ENCODE data around the gene ARHGEF19.

The ARHGEF19 gene

GRCh38 chr1:16176653-16177052 is 35.8 kb downstream of the ARHGEF19 start:
- peaks cover 10% of the 10 kb centered on the region for H3K4me1 ChIP-seq (ENCODE audit: control insufficient read depth, insufficient read depth, low read length)
- H3K27ac ChIP-seq (ENCODE audit: extremely low read depth, low read depth, low read length): peak overlapping the region; percentile 85
- no peaks in the 10 kb centered on the region for H3K36me3 ChIP-seq (ENCODE audit: control insufficient read depth in 2 of 2, insufficient read depth in 1 of 2, low read length in 2 of 2)
- ChIA-PET CTCF (interaction anchor here (0.6 to 0.7 kb wide), 3 partner anchors 103 to 260 kb away, joined by 3 to 4 read pairs (median 3); partner anchors contain the start of gene SPATA21), POLR2A (interaction anchor here (4.1 kb wide), 1 partner anchor 12 kb away, joined by 18 read pairs; no protein-coding TSS in a partner anchor)
- H3K4me3 ChIP-seq (ENCODE audit: low read depth, low read length): no peak overlapping the region
- H3K9me3 ChIP-seq (ENCODE audit: control insufficient read depth, insufficient read depth, low read depth, low read length): no peaks in the 10 kb centered on the region
- TF ChIP-seq ZNF596 (tag by site-specific recombination; IDR thresholded peaks at IDR 0.05) (no peak), ZNF133 (tag by site-specific recombination; IDR thresholded peaks at IDR 0.05) (no peak), ZBTB20 (tag by site-specific recombination; IDR thresholded peaks at IDR 0.05) (no peak), ZBTB10 (tag by site-specific recombination; IDR thresholded peaks at IDR 0.05) (no peak), ZBTB49 (tag by site-specific recombination; IDR thresholded peaks at IDR 0.05; ENCODE audit: low read depth) (no peak), ZNF433 (tag by site-specific recombination; IDR thresholded peaks at IDR 0.05; ENCODE audit: low read depth) (no peak), REST (tag by site-specific recombination; IDR thresholded peaks at IDR 0.05) (no peak), TSHZ1 (tag by site-specific recombination; IDR thresholded peaks at IDR 0.05; ENCODE audit: borderline replicate concordance) (no peak), ZNF513 (tag by site-specific recombination; IDR thresholded peaks at IDR 0.05) (no peak), SP2 (tag by site-specific recombination; IDR thresholded peaks at IDR 0.05) (no peak), HOXC10 (CRISPR knock-in tag; IDR thresholded peaks at IDR 0.05) (no peak)

All from HEK293 (cell line).